KBM-7 (cell line): ENCODE results near the gene SRGAP2C.
"Not testable (repeated sequence)": the region's sequence is repeated elsewhere in the genome, so short reads cannot be mapped to it uniquely, and the experiment has no call there.

ENCODE experiments used
- DNase-seq: peaks from one replicate; pipeline ENCODE4 v3.0.0-alpha.2; 2015
- in situ Hi-C: fragments of 300-500 bp; cut with MboI; formaldehyde crosslinking; loops from 2 replicates; pipeline ENCODE4 v1.14.3; 2020; ENCODE audit warnings: low sequenced_read_pairs, low pct_unique_long_range_greater_than_20kb, mixed read lengths

The SRGAP2C gene

GRCh38 chr1:121216676-121217075 lies 31.9 kb downstream of the SRGAP2C start:
- in situ Hi-C loops, DNase-seq: not testable (repeated sequence)

- in situ Hi-C loops, DNase-seq: not testable (repeated sequence)
Observed at GRCh38 chr1:121221770-121222169, 37.0 kb downstream of the SRGAP2C start.

DNA sequence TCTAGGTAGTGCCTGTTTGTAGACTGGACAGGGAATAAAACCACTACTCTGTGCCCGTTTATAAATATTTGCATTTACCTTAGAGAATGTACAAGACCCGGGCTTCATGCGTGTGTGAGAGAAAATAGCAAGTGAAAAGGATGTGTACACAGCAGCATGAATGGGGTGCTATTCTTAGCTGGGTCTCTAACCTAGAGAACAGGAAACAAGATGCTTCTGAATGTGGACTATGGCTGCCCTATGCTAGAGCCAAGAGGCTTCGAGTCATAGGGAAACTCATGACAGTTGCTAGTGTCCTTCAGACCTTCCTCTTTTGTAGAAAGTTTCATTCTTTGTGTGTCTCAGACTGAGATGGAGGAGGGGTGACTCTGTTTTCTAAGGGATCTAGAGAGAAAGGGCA lies 39.9 kb downstream of the SRGAP2C start:
- DNase-seq, in situ Hi-C loops: not testable (repeated sequence)

DNA sequence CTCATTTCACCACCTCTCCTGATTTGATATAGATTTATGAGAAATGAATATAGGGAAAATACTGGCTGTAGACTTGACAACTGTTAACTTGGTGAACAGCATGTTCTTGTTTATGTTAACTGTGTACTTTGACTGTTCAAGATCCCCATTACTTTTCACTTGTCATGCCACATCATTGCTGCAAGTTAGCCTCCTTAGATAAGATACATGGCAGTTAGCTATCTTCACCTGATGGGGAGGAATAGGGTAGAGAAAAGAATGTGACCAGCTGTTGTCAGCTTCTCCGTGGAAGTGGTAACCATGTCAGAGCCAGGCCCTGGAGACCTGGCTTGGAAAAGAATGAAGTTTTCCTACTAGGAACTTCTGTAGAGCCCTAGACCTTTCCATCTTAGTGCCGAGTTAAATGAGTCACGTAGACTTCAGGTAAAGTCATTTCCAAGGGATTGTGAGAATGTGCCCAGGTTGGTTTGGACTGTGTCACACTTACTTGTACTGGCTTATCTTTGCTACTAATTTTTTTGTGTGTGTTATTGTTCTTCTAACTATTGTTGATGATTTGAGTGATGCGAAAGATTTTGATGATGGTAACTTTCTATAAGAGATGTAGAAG lies 41.6 kb downstream of the SRGAP2C start:
- DNase-seq, in situ Hi-C loops: not testable (repeated sequence)

- DNase-seq, in situ Hi-C loops: not testable (repeated sequence)
Observed at GRCh38 chr1:121226925-121227324, 42.1 kb downstream of the SRGAP2C start.

- DNase-seq, in situ Hi-C loops: not testable (repeated sequence)
Observed at GRCh38 chr1:121227544-121228330, 43.0 kb downstream of the SRGAP2C start.

- in situ Hi-C loops, DNase-seq: not testable (repeated sequence)
Observed at GRCh38 chr1:121230636-121231035, 45.9 kb downstream of the SRGAP2C start.

DNA sequence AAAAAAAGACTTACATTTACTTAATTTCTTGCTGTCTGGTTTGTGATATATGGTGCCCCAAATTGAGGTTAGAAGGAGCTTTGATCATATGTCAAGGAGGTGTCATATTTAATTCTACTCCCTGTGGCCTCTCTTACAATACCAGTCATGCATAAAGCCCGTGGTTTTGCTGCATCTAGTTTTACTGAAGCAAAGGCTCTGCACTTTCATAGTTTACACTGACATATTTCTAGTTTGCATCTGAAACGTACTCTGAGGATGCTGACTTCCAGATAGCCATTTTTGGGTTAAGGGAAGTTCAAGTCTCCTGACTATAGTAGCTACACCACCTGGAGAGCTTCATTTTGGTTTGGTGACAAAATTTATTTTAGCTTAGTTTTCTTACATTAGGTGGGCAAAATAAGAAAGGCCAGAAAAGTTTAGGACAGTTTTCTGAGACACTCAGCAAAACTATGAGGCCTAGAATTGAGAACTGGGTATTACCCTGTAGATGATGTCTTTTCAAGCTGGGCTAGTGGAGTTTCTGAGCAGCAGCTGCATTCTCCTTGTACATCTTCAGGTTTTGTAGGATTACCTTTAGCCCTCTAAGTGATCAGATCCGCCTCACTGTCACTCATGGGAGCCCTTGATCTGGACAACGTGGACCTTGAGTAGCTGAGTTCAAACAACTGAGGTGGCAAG lies 47.8 kb downstream of the SRGAP2C start:
- DNase-seq, in situ Hi-C loops: not testable (repeated sequence)

DNA sequence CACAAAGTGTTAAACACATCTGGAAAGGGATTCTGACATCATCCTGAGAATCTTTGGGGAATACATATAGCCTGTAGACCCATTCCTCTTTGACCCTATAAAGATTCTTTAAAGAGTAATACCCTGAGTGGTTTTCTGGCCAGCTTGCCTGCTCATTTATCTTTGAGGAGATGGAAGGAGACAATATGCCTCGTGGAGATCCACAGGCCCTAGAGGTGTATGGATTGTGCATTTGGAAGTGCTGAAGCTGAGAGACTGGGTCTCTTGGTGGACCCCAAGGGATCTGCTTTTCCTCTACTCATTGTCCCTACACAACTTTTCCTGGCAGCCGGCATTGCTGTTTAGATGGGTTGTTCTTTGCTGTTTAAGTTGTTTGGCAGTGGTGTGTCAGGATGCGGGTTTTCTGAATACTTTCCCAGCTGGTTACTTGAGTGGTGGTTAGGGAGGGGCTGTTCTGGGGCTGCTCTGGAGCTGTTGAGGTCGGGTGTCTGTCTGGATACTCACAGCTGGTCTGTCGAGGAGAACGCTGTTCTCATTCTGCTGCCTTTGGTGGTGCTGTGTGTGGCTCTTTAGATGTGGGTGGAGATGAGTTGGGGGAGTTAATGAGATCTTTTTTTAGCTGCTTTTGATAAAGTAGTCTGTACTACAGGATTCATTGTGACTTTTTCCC lies 49.5 kb downstream of the SRGAP2C start:
- in situ Hi-C loops, DNase-seq: not testable (repeated sequence)

- in situ Hi-C loops, DNase-seq: not testable (repeated sequence)
Observed at GRCh38 chr1:121238384-121238783, 53.6 kb downstream of the SRGAP2C start.

- in situ Hi-C loops, DNase-seq: not testable (repeated sequence)
Observed at GRCh38 chr1:121243913-121244312, 59.1 kb downstream of the SRGAP2C start.

GRCh38 chr1:121246399-121246798 lies 61.6 kb downstream of the SRGAP2C start:
- in situ Hi-C loops, DNase-seq: not testable (repeated sequence)

- in situ Hi-C loops, DNase-seq: not testable (repeated sequence)
Observed at GRCh38 chr1:121252656-121253055, 67.9 kb downstream of the SRGAP2C start.

DNA sequence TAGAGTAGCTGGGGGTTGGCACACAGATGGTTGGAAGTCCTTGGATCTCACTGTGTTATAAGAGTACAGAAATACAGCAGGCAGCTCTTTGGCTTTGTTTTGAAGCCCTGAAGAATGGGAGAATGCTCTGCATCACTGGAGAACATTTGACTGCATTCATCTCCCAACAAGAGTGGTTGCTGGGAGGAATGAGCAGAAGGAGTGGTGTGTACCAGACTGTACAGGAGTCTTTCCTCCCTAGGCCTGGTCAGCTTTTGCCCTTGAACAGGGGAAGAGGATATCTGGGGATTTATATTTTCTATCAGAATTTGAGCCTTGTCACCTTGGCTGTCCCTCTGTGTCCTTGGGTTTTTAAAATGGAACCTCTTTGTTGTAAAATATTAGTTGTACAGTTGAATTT lies 69.8 kb downstream of the SRGAP2C start:
- in situ Hi-C loops, DNase-seq: not testable (repeated sequence)

DNA sequence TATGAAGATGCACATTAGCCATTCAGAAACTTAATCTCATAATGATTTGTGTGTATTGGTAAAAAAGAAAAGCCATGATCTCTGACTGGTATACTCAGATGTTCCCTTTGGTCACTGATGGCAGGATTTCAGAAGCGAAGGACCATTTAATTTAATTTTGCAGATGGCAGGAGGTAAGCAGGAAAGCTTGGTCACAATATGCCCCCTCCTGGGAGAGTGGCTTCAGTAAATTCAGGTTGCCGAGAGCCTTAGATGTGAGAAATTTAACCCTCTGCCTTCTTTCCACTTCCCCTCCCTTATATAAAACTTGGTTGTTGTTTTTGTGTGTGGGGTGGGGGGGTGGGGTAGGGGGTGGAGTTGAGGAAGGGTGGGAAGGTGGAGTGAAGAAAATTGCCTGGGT lies 72.9 kb downstream of the SRGAP2C start:
- in situ Hi-C loops, DNase-seq: not testable (repeated sequence)

- in situ Hi-C loops, DNase-seq: not testable (repeated sequence)
Observed at GRCh38 chr1:121258134-121258533, 73.4 kb downstream of the SRGAP2C start.

GRCh38 chr1:121260205-121260604 lies 75.4 kb downstream of the SRGAP2C start:
- DNase-seq: peak; percentile 9
- in situ Hi-C loops: not testable (repeated sequence)

DNA sequence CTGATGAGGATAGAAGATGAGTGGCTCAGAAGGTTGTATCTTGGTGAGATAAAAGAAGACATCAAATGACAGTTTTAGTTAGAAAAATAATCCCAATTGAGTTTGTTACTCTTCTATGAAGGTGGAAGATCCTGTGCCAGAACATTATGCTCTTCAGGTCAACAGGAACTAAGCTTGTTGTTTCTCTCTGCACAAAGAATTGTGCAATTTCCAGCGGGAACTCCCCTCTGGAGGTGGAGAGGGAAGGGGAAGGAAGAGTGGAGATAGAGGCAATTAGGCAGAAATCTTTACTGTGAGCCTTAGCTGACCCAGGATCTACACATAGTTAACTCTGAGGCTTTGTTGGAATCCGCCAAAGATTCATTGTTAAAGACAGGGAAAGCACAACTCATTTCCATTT lies 77.4 kb downstream of the SRGAP2C start:
- DNase-seq, in situ Hi-C loops: not testable (repeated sequence)

DNA sequence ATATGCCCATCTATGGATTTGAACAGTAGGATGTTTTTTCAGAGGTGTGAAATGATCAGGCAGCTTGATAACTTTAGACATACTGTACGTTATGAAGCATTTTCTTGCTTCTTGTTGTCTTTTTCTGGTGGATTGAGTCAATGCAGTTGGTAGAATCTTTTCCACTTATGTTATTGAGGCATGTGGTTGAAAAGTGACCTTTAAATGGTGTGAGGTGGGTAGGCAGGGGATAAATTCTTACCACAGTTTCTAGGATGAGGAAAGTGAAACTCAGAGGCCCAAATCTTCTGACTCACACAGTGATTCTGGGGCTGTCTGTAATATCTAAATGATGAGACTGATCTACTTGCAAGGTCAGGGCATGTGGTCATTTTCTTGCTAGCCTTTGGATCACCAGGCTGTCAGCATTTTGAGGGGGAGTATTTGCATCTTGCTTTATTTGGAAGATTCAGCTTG lies 79.0 kb downstream of the SRGAP2C start:
- DNase-seq: peak; percentile 3

More for the DNA sequence above, 79.0 kb downstream of the SRGAP2C start:
- in situ Hi-C loops: not testable (repeated sequence)
